Measurements from ENCODE around the gene DHRS2.

DNA sequence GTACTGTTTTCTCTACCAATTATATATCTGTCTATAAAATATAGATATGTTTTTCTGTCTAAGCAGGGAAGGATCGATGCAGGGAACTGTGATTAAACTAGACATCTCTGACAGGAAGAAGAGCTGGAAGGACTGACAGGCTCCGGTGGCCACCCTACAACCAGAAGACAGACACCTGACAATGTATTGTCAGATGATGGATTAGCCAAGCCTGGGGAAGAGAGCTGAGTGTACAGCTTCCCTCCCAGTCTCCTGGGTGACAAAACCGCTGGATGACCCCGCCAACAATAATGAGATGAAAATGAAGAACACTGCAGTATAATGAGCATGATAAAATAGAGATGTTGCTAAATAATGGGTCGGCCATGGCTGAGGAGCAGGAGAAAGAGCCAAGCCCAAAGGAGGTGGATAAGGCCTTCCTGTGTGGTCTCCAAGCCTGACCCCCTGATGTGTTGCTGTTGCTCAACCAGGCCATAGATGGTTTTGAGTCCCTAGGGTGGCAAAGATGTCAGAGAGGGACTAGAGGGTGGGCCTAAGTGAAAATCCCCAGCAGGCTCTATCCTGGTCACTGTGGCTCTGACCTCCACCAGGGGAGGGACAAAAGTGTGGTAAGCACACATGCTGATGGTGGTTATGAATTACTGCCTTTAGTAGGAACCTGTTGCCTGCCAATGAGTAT, 28.2 kb downstream of the DHRS2 start:
- TF ChIP-seq, protein P1, sequence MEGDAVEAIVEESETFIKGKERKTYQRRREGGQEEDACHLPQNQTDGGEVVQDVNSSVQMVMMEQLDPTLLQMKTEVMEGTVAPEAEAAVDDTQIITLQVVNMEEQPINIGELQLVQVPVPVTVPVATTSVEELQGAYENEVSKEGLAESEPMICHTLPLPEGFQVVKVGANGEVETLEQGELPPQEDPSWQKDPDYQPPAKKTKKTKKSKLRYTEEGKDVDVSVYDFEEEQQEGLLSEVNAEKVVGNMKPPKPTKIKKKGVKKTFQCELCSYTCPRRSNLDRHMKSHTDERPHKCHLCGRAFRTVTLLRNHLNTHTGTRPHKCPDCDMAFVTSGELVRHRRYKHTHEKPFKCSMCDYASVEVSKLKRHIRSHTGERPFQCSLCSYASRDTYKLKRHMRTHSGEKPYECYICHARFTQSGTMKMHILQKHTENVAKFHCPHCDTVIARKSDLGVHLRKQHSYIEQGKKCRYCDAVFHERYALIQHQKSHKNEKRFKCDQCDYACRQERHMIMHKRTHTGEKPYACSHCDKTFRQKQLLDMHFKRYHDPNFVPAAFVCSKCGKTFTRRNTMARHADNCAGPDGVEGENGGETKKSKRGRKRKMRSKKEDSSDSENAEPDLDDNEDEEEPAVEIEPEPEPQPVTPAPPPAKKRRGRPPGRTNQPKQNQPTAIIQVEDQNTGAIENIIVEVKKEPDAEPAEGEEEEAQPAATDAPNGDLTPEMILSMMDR (IDR thresholded peaks at IDR 0.05), result no peak
- no peak for TF ChIP-seq EZH2 (IDR thresholded peaks at IDR 0.05; ENCODE audit: borderline replicate concordance, insufficient read depth, low read depth, low read length, poor library complexity, severe bottlenecking)
